ENCODE measurements around the gene CKS2.

The CKS2 gene

DNA sequence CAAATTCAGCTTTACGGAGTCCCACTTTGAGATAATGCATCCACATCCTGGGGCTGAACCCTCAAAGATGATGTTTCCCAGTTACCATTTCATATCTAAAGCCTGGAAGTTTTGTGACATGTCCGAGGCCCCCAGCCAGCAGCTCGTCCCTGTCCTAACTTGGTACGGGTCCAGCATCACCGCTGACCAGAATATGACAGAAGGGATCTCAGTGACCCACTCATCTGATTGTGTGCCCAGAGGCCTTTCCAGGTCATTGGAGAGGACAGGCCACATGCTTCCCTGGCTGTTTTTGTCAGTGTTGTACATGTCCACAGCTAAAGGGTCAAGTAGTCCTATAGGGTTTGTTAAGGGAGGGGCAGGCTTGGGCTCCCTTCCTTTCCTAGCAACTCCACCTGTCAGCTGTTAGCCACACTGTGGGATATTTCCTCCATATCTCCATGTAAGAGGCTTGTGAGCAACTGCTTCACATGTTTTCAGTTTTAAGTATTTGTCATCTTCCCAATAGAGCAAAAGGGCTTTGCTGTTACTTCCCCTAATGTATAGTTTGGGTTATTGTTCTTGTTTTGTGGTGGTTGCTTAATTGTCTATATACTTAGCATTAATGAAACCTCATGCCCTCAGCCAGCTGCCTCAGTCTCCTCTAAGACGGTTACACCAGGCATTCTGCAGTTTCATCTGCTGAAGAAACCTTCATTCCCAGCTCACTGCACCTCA is 40.7 kb downstream of the CKS2 start:
- DNase-seq = no peak

GRCh38 chr9:89352451-89352850 is 41.5 kb downstream of the CKS2 start:
- no peak for DNase-seq

- no peak for DNase-seq
Observed at GRCh38 chr9:89352874-89353649, 42.1 kb downstream of the CKS2 start.

- DNase-seq = no peak
Observed at GRCh38 chr9:89353989-89354388, 43.0 kb downstream of the CKS2 start.

- DNase-seq = no peak
Observed at GRCh38 chr9:89354471-89354870, 43.5 kb downstream of the CKS2 start.

GRCh38 chr9:89356782-89357181 is 45.8 kb downstream of the CKS2 start:
- no peak for DNase-seq

GRCh38 chr9:89357331-89358197 is 46.6 kb downstream of the CKS2 start:
- DNase-seq = no peak

DNA sequence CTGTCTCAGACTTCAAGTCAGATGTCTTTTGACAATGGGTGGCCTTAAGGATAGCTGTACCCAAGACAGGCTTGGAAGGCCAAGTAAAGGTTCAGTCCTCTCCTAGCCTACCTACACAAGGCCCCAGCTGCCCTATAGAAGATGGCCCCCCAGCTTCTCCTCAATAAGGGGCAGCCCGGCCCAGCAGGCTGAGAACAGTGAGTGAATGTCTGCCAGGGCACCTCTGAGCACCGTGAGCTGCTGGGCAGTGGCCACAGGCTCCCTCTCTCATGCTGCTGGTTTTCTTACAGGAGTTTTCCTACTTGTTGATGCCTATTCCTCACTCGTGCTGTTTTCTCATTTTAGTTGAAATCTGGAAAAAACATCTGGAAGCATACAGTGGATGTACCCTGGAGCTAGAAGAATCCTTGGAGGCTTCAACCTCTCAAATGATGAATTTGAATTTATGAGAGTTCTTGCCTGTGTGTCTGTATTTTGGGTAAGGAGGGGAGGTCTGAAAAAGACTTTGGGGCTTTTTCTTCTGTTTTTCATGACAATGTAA is 47.5 kb downstream of the CKS2 start:
- no peak for DNase-seq

DNA sequence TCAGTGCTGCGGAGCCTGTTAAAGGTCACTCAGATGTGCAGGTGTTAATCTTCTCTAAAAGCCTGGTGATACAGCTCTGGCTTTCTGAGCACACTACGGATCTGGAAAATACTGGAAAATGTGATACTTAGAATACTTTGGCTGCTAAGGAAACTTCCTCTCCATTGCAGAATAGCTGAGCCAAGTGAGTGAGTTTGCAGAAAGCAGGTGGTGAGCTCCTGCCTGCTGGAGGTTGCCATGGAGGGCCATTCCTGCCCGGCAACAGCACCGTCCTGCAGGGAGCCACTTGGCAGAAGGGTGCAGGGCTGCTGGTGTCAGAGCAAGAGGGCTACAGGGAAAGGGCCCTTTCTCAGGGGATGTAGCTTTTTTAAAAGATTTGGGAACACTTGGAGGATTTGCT is 48.0 kb downstream of the CKS2 start:
- DNase-seq = no peak

- no peak for DNase-seq
Observed at GRCh38 chr9:89359751-89360261, 48.8 kb downstream of the CKS2 start.

- DNase-seq = no peak
Observed at GRCh38 chr9:89360465-89360864, 49.5 kb downstream of the CKS2 start.

DNA sequence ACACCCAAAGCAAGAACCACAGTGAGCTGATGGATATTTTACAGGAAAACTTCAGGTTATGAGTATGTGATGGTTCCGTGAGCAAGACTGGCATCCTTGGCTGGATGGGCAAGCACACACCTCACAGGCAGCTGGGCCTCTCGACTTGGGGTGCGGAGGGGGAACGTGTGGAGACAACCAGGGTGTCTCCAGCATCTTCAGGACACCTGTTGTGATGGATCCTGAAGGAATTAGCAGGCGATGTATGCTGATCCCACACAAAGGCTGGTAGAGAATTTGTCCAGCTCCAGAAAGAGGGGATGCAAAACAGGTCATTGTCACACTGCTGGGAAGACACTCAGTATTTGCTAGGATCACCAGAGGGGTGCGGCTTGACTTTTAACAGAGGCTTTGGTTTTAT is 50.0 kb downstream of the CKS2 start:
- no peak for DNase-seq

DNA sequence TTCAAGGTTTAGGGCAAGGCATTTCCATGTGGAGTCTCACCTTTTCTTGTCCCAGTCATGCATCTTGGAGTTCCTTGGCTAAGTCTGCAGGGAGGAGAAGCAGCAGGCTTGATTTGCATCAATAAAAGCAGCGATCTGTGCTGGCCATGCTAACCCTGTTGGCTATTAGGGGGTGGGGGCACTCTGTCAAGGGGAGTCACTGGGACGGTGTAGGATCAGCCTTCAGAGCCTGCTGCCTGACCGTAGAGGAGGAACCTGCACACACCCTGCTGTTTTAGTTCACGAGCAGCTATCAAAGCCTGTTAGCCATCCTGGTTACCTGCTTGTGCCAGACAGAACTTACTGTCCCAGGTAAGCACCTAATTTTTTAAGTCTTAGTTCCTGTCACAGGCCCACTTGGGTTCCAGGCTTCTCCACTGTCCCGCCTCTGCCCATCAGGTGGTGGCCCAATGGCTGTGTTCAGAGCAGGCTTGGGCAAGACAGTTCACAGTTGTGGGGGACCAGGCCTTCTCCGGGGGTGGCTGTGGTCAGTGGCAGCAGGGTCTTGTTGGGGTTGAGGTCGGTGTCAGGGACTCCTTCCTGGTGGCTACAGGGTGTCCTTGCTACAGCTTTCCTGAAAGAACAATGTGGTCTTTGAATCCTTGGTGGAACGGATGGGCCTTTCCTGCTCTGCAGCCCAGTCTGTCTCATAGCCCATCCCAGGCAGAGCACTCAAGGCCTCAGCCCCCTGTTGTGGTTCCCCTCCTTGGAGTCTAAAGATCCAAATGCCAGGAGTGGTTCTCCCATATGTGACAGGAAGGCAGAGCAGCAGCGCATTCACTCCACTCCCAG is 51.0 kb downstream of the CKS2 start:
- no peak for DNase-seq

DNA sequence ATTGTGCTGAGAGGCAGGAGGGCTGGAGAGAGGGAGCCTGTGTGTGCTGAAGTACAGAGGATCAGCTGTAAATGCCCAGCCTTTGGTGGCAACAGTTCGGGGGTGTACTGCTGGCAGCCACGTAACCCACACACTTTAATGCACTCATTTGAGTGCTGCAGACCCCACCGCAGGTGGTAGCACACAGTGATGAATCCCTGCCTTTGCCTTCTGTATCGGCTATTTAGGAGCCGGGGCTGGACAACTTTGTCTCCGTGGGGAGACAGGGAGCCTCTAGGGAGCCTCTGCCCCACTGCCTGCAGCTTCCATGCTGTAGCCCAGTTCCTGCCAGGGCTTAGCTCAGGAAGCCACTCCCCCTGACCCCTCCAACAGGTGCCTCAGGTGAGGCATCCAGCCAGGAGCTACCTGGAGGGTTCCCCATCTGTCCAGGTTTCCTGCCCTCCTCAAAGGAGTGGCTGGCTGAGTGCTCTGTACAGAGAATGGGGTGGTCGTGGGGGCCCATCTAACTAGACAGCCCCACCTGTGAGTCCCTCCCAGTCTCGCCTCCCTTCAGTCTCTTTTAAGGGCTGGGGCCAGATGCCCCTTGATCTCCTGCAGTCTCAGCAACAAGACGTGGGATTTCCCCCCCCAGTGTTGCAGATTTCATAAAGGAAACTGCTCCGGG is 51.8 kb downstream of the CKS2 start:
- DNase-seq = no peak

DNA sequence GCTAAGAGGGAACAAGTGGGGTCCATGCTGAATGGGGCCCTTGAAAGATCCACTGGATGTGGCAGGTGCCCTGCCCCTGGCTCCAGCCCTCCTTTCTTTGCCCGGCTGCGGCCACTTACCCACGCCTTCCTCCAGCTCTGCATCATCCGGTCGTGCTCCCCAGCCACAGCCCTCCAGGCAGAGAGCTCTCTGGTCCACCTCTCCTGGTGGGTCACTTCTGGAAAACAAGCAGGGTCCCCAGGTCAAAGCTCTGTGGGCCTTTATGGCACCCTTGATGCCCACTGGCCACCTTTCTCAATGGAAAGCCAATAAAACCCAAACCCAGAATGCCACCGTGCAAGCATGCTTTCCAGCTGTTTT is 52.3 kb downstream of the CKS2 start:
- no peak for DNase-seq

GRCh38 chr9:89363921-89364665 is 53.1 kb downstream of the CKS2 start:
- DNase-seq = no peak

- DNase-seq = no peak
Observed at GRCh38 chr9:89364666-89365531, 53.9 kb downstream of the CKS2 start.

- DNase-seq = no peak
Observed at GRCh38 chr9:89365532-89365912, 54.5 kb downstream of the CKS2 start.
